ENCODE data around the gene BCL2L15.

DNA sequence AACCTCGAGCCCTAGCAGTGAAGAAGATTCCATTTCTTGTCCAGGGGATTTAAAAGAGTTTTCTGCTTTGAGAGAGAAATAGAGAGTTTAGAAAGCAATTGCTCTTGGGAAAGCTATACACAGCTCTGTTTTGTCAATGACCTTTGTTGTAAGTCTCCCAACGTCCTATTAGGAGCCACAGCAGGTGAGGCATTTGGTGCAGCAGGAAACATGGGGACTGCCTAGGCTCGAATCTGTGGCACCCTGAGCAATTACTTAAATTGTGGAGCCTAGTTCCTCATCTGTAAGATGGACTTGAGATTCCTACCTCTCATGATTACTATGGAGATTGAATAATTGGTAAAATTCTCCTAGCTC is 25.9 kb upstream of the BCL2L15 start:
- TF ChIP-seq, protein P1, sequence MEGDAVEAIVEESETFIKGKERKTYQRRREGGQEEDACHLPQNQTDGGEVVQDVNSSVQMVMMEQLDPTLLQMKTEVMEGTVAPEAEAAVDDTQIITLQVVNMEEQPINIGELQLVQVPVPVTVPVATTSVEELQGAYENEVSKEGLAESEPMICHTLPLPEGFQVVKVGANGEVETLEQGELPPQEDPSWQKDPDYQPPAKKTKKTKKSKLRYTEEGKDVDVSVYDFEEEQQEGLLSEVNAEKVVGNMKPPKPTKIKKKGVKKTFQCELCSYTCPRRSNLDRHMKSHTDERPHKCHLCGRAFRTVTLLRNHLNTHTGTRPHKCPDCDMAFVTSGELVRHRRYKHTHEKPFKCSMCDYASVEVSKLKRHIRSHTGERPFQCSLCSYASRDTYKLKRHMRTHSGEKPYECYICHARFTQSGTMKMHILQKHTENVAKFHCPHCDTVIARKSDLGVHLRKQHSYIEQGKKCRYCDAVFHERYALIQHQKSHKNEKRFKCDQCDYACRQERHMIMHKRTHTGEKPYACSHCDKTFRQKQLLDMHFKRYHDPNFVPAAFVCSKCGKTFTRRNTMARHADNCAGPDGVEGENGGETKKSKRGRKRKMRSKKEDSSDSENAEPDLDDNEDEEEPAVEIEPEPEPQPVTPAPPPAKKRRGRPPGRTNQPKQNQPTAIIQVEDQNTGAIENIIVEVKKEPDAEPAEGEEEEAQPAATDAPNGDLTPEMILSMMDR (IDR thresholded peaks at IDR 0.05; ENCODE audit: low read depth, low read length, poor library complexity, severe bottlenecking): no peak
- TF ChIP-seq EZH2phosphoT487 (IDR thresholded peaks at IDR 0.05; ENCODE audit: borderline replicate concordance, low read length): no peak
